Measurements from ENCODE around the gene EPHB2.
"Not testable (repeated sequence)": the region's sequence is repeated elsewhere in the genome, so short reads cannot be mapped to it uniquely, and the experiment has no call there.

The EPHB2 gene

DNA sequence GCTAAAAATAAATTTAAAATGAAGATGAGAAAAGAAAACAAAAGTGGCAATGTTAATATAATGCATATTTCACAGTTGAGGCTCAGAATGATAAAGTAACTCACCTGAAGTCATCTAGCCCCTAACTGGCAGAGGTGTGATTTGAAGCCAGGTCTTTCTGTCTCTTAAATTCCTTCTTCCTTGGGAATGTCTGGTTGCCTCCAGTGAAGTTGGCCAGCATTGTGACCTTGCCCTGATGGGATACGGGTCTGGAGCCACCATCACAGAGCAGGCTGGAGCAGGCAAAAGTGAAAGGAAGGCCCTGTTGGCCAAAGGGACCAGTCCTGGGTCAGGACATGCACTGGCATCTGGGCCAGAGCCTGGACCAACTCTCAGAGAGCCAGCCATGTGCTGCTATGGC lies 111.7 kb downstream of the EPHB2 start:
- DNase-seq, result no peak

DNA sequence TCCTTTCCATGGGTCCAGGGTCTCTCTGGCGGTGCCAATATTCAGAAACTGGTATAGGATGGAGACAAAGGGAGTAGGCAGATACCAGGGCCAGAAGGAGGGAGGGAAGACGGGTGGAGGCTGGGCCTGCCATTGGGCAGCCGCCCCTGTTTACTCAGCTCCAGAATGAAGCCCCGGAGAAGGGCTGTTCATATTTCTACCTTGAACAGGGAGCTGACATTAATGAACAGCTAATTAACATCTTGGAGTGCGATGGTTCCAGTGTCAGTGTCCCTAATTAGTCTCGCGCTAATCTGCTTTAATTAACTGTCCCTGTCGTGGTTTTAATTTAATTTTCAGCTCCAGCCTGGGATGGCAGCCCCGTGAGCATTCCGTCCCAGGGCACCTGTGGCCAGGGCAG lies 113.8 kb downstream of the EPHB2 start:
- no peak for DNase-seq

DNA sequence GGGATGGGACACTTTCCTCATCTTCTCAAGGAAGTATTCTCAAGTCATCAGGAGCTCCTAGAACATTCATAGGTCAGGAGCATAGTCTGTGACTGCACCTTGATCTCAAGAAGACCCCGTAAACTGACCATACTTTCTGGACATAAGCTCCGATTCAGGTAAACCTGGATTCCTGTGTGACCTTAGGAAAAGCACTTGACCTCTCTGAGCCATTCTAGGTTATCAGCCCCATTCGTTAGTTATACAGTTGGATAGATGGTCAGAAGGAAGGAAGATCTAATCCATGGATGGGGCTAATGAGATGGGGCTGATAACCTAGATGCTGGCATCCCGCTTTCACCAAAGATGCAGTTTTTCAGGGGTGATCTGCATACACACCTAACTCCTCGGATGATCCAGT lies 114.3 kb downstream of the EPHB2 start:
- no peak for DNase-seq

DNA sequence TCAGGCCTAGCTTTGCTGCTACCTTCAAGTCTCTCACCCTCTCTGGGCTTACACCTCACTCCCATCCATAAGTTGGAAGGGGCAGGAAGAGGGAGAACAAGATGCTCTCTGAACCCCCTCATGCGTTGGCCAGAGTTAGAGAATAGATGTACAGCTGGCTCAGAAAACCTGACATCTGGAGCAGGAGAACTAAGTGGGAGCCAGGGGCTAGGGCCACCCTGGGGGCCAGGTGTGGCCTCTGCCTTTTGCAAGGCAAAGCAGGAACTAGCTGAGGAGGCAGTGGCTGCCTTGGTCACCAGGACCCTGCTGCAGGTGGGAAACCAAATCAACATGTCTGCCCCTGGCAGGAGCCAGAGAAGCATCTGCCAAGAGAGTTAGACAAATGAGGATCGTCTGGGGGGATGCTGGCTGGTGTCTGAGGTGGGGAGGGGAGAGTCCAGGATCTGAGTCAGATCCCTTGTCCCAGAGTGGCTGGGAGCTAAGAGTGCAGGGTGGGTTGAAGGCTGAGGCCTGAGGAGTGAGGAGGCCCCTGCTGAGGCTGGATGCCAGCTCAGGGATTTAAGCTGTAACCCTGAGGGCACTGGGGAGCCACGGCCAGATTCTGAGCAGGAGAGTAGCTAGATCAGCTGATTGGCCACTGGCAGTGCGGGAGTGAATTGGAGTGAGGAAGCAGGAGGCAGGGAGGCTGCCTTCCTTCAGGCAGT lies 115.0 kb downstream of the EPHB2 start:
- no peak for DNase-seq

DNA sequence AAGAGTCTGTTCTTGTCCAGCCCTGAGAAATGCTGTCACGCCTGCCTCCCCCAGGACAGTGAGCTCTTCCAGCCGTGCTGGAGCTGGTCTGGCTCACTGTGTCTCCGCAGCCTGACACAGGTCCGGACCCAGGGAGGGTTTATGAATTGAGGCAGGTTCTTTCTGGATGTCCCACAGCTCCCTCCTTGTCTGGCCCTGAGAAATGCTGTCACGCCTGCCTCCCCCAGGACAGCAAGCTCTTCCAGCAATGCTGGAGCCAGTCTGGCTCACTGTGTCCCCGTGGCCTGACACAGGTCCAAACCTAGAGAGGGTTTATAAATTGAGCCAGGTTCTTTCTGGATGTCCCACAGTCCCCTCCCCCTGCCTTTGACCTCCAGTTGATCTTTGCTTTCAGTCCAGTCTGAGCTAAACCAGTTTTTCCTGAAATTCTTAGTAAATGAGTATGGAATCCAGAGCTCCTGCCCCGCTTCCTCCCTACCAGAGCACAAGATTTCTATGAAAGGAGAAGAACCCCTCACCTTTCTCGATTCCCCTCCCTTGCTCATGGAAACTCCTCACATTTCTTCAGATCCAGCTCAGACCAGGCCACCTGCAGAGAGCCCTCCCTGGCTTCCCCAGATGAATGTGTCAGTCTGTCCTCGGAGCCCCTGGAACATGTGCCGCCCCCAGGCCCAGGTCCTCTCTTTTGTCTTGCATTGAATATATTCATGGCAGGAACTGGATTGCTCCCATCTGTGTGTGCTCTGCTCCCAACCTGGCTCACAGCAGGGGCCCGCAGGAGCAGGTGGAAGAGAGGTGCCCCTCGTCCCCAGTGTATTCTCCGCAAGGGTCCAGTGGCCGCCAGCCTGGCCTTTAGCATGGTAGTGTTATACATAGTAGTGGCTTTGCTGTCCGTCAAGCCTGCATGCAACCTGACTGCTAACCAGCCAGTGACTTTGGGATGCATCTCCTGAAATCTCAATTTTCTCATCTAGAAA lies 116.3 kb downstream of the EPHB2 start:
- DNase-seq, result no peak

DNA sequence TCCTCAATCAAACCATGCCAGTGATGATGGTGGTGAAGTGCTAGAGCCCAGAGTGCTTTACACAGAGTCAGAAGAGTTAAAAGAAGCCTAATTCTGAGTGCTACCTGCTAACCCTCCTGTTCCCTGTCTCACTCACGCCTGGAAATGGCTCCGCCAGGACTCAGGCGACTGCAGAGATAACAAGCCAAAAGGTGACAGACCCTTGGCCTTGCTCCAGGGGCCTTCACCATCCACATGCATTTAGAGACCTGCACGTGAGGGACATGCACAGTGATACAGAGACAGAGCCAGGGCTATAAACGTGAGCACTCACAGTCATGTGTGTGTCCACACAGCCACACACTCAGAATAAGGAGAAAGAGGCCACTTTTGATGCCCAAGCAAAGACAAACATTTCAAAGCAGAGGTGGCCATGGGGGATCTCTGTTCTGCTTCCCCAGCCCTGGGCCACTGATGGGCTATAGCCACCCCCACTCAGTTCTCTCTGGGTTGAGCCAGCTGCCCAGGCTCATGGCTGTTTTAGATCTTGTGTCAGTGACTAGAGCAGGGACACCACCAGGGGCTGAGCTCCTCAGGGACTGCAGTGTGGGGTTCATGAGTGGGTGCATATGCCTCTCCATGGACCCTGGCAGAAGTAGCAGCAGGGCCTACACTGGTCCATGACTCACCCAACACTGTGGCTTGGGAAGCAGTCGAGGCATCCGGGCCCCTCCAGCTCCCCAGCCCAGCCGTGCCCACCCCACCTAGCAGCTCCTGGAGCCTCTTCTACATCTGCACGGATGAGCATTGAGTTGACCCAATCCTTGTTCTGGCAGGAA lies 117.2 kb downstream of the EPHB2 start:
- no peak for DNase-seq

DNA sequence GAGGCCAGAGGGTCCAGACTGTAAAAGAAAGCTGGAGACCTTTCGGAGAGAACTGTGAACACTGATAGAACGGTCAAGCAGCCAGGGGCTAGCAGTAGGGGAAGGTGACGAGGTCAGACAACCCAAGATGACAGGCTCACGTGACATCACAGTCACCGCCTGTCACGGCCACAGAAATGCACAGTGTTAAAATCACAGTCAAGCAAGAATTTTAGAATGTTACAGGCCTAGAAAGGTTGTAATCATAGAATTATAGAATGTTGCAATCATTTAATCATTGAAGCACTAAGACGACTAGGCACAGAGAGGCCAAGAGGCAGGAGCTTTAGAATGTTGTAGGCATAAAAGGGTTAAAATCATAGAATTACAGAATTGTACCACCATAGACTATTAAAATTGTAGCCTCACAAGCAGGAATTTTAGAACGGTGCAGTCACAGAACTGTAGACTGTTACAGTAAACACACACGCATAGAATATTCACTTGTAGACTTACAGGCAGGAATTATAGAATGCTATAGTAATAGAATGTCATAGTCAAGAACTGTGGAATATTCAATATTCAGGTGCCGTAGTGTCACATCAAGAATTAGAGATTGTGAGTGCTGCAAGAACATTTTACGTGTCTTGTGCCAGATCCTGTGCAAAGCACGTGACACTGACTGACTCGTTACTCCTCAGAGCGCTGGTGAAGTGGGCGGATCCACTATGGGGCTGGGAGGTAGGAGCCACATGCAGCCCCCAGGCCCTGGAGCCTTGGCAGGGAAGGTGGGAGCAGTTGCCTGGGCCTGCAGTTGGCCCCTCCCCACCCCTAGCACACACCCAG lies 118.1 kb downstream of the EPHB2 start:
- DNase-seq, result no peak

DNA sequence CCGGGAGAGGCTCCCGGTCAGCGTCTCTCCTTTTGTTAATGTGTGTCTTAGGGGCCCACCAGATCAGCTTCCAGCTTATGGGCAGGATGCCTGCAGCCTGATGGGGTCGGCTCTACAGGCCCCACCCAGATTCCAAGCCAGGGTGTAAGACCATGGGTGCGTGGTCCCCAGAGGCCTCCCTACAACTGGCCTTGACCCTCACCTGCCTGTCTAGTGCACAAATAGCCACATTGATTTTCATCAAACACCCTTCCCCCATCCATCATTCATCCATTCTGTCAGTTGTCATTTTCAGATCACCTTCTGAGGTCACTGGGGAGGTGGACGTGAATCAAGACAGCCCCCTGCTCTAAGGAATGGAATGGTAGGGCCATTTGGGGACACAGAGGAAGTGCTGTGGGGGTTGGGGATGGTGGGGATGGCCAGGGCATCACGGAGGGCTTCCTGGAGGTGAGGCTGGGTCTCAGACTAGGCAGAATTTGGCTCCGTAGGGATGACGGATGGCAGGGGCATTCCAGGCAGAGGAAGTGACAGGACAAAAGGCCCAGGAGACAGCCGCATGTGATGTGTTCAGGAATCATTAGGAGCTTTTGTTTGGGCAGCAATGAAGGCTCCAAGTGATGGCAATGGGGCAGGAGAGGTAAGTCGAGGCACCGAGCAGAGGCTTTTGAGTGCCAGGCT lies 118.8 kb downstream of the EPHB2 start:
- no peak for DNase-seq

DNA sequence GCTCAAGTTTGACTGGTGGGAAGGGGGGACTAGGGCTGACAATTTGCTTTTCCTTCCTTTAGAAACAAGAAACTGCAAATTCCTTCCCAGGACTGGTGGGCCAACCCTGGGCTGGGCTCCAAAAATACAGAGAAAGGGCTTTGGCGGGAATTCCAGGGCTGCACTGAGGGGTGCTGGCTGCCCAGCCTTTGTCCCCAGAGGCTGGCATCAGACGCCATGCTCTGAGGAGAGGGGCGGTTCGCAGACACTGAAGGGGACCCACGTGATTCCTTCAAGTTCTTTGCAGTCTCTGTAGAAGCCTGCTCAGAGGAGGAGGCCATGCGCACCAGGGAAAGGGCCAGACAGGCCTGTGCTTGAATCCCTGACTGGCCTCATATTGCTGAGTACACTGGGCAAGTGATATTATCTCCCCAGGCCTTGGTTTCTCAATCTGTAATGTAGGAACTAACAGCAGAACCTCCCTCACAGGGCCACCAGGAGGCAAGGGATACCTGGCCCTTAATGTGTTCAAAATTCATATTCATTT lies 119.5 kb downstream of the EPHB2 start:
- no peak for DNase-seq

DNA sequence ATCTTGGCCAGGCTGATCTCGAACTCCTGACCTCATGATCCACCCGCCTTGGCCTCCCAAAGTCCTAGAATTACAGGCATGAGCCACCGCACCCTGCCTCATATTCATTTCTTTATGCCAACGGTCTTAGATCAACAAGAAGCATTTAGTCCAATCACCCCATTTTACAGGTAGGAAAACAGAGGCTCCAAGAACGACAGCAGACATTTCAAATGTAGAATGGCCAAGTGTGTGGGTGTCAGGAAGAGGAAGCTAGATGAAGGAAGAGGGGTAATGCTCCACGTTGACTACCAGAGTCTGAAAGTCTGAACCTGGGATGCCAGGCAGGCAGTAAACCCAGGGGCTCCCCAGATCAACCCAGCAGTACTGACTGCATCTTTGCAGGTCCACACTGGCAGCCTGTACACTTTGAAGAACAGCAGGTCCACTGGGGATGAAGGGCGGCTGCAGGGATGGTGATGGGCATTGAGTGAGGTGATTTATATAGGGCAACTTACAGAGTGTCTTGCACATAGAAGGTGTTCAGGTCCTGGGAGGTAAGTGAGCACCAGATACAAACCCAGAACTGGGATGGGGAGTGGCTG lies 120.2 kb downstream of the EPHB2 start:
- DNase-seq, result no peak

DNA sequence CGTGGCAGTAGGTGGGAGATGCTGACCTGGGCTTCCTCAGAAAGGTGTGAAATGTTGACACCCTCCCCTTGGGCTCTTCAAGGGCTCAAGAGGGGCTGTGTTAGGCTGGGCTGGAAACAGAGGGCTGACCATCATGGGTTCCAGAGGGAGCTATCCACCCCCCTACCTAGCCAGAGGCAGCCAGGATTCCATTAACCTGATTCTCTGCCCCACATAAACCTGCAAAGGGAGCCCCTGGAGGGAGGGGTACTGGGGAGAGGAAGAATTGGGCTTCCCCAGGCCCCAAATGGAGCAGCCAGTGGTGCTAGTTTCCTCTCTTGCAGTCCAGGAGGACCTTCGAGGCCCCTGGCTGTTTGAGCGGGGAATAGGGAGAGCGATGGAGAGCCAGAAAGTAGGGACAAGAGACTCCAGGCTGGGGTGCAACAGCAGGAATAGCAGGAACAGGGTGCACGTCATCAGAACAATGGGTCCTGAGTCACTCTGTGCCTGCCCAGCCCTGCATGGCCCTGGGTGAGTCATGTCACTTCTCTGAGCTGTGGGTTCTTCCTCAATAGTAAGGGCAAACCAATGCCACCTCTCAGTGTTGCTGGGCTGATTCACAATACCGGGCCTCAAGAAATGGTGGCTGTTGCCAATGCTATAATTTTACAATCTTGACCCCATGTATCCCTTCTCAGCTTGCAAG lies 121.2 kb downstream of the EPHB2 start:
- DNase-seq, result peak; percentile 82

DNA sequence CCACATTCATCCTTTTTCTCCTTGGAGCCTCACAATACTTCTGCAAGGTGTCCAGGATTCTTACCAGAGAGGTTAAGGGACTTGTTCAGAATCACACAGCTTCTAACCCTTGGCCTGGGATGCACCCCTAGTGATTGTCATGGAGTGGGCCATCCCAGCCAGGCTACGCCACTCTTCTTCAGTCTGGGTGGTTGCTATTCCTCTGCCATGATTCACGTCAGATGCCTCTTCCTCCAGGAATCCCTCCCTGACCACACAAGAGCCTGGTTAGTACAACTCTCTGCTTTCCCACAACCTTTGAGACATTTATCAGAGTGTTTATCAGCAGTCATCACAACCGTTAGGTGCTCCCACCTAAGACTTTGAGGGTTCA lies 121.8 kb downstream of the EPHB2 start:
- DNase-seq, result peak; percentile 44

DNA sequence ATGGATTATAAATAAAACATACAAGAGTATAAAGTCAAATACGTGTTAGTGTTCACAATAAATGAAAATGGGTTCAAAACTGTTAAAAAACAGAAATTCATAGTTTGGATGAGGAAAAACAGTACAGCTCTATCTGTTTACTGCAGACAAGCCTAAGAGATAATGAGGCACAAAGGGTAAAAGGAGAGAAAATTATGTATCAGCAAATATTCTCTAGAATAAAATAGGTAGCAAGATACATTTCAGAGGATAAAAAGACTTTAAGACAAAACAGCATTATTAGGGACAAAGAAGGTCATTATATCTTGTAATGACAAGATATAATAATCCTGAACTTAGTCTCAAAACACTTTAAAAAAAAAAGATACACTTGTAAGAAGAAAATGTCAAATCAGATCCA lies 123.1 kb downstream of the EPHB2 start:
- no peak for DNase-seq

DNA sequence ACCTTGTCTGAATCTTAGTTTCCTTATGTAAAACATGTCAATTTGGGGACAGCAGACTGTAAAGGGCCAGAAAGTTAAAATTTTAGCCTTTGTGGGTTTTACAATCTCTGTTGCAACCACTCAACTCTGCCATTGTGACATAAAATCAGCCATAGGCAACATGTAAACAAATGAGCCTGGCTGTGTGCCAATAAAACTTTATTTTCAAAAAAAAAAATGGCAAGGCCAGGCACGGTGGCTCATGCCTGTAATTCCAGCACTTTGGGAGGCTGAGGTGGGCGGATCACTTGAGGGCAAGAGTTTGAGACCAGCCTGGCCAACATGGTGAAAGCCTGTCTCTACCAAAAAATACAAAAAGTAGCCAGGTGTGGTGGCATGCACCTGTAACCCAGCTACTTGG lies 123.8 kb downstream of the EPHB2 start:
- not testable (repeated sequence) for DNase-seq

DNA sequence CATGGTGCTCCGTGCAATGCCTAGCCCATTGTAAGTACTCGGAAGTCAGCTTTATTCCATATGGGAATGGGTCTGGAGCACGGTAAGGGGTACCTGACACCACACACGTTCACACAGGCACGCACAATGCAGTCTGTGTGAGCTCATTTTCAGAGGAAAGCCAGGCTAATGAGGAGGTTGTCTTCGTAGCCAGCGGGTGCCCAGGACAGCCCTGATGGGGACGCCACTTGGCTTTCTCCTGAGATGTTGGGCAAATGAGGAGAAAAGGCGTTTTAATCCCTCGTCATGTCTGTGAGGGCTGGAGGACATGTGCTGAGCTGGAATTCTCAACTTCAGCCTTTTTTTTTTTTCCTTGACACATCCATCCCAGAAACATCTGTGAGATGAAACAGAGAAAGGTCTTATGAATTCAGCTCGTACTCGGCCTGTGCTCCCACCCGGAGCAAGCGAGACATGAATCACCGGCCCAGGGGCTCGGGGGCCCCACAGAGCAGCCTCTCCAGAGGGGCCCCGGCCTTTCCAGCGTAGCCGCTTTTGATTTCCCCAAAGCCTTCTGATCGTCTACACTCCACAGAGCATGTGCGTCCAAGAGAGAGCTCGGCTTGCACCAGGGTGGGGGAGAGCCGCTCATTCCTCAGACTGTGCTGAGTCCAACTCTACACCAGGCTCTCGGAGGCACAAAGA lies 125.1 kb downstream of the EPHB2 start:
- DNase-seq, result peak; percentile 42

DNA sequence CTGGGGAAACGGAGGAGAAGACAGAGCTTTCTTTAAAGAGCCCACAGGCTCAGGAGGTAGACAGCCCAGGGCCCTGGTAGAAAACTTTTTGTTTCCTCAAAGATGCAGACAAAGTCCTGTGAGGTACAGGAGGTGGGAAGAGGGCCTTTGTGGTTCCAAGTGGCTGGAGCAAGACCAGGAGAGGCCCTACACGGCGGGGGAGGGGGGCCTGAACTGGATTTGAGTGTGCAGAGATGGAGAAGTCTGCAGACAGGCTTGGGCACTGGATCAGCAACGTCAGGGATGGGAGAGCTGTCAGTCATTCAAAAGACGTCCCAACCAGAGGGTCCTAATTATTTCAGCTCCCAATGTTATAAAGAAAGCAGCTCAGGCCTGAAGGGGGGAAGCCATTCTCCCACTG lies 126.2 kb downstream of the EPHB2 start:
- no peak for DNase-seq

DNA sequence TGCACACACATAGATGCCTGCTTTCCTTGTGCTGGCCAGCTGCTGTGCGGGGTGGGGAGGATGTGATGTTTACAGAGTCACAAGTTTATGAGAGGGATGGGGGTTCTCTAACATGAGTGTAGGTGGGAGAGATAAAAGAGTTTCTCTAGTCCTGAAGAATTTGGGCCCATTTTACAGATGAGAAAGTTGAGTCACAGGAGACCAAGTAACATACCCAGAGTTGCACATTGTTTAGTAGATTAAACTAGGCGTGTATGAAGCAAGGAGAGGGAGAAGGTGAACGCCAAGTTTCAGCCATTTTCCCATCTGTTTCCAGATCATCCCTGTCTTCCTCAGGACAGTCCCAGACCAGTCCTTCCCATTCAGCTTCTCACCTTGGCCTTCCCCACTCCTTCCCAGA lies 126.7 kb downstream of the EPHB2 start:
- DNase-seq, result no peak

DNA sequence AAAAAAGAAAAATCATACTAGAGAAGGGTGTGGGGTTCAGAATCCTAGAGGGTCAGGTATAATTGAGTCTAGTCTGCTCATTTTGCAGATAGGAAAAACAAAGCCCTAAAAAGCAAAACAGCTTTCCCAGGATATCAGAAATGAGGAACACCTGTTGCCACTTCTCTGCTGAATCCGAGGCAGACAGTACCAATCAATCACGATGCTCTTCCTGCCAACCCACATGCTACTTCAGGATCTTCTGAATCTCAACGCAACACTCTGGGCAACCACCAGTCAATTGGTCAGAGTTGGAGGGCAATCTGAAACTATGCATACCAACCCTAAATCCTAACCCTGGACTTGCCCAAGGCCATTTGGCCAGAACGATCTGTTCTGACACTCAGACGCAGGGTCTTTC lies 128.3 kb downstream of the EPHB2 start:
- DNase-seq, result no peak

DNA sequence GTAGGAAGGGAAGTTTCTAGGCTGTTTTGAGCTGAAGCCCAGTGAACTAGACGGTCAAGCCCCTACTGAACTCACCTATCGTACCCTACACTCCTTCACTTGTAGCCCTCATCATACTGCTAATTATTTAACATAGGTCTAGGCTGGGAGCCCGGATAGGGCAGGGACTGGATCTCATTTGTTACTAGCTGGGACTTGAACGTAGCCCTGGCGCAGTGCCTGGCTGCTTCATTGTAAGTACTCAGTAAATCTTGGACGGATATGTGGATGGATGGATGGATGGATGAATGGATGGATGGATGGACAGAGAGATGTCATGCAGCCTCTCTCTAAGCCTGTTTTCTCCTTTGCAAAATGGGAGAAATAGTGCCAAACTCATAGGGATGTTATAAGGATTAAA lies 129.2 kb downstream of the EPHB2 start:
- DNase-seq, result no peak

DNA sequence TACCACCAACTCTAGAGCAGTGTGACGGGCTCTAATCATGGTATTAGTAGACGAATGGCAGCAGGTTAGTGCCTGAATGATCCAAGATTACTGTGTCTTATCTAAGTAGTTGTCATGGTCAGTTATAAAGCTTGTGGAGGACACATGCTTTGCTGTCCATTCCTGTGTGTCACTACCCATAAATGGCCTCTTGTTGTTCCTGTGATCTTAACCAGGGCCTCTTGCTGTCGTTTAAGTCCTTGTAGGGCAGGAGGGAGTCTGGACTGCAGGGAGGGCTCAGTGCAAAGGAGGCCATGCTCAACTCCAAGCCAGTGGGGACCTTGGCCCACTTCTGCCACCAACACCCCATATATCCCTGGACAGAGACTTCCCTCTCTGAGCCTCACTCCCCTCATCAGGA lies 130.5 kb downstream of the EPHB2 start:
- no peak for DNase-seq

All from fibroblast of skin of scalp (primary cell).